ENCODE measurements around the gene KRTAP1-3.

Gene KRTAP1-3

GRCh38 chr17:40993084-40993483, 41.6 kb downstream of the KRTAP1-3 start:
- Histone ChIP-seq H3K27me3 (ENCODE audit: control insufficient read depth, insufficient read depth, low read length) (no peaks in the 10 kb centered on the region), H3K4me1 (ENCODE audit: control insufficient read depth, insufficient read depth, low read length) (no peaks in the 10 kb centered on the region; the same call in 1 of the 2 replicates), H3K27ac (ENCODE audit: low read length) (no peak overlapping the region), H3K9me3 (ENCODE audit: control insufficient read depth, insufficient read depth, low read length) (no peaks in the 10 kb centered on the region), H3K36me3 (ENCODE audit: control insufficient read depth, insufficient read depth, low read length) (no peaks in the 10 kb centered on the region), H3K4me3 (ENCODE audit: low read length) (no peak overlapping the region)
- no peak for DNase-seq (ENCODE audit: low read depth, low spot score)
- WGBS (ENCODE audit: insufficient coverage, insufficient read length): no CpG with 5 or more reads among the region's 2 CpGs

DNA sequence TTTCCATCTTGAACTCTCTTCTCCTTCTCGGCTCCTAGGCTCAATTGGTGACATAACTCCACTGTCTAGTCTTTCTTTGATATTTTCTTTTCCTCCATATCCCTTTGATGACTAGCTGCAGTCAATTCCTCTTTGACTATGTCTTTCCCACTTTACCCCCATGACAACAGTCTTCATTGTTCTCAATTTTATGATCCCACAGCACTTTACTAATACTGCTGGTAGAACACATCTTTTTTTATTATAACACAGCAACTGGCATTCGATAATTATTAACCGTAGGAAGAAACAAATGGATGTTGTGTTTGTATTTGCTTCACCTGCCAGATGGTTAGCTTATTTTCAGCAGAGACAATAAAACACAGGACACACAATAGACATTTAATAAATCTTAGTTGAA, 42.0 kb downstream of the KRTAP1-3 start:
- WGBS (ENCODE audit: insufficient coverage, insufficient read length): no CpG with 5 or more reads among the region's 3 CpGs
- Histone ChIP-seq H3K36me3 (ENCODE audit: control insufficient read depth, insufficient read depth, low read length) (no peaks in the 10 kb centered on the region), H3K27ac (ENCODE audit: low read length) (no peak overlapping the region), H3K27me3 (ENCODE audit: control insufficient read depth, insufficient read depth, low read length) (no peaks in the 10 kb centered on the region), H3K4me1 (ENCODE audit: control insufficient read depth, insufficient read depth, low read length) (no peaks in the 10 kb centered on the region; the same call in 1 of the 2 replicates), H3K4me3 (ENCODE audit: low read length) (no peak overlapping the region), H3K9me3 (ENCODE audit: control insufficient read depth, insufficient read depth, low read length) (no peaks in the 10 kb centered on the region)
- DNase-seq (ENCODE audit: low read depth, low spot score): no peak

- H3K4me1 ChIP-seq (ENCODE audit: control insufficient read depth, insufficient read depth, low read length): no peaks in the 10 kb centered on the region
- H3K27ac ChIP-seq (ENCODE audit: low read length): no peak overlapping the region
- no peaks in the 10 kb centered on the region for H3K36me3 ChIP-seq (ENCODE audit: control insufficient read depth, insufficient read depth, low read length)
- H3K27me3 ChIP-seq (ENCODE audit: control insufficient read depth, insufficient read depth, low read length): no peaks in the 10 kb centered on the region
- DNase-seq (ENCODE audit: low read depth, low spot score): no peak
- WGBS (ENCODE audit: insufficient coverage, insufficient read length): no CpG with 5 or more reads among the region's 8 CpGs
- no peaks in the 10 kb centered on the region for H3K9me3 ChIP-seq (ENCODE audit: control insufficient read depth, insufficient read depth, low read length)
- no peak overlapping the region for H3K4me3 ChIP-seq (ENCODE audit: low read length)
These were observed 47.8 kb downstream of the KRTAP1-3 start for GRCh38 chr17:40986920-40987319.

DNA sequence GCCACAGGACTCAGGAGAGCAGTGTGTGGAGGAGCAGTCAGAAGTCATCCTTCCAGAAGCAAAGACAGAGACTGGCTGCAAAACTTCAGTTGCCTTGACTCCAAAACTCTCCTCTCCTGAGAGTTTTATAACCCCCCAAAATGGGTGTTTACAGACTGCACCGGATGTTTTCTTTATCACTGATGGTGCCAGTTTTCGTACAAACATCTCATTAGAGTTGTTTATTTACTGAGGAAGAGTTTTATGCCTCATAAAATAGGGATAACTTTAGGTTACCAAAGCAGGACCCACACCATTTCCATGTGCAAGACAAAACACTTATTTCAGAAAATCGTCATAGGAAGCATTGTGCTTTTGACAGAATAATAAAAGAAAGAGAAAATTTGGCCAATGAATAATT, 50.4 kb downstream of the KRTAP1-3 start, which contains the start of gene KRT40:
Gene KRT40, minus strand, starts transcription at position 101 of the 400 bp plus-strand sequence. Its CDS starts 53 bp downstream, at position 48.
- Histone ChIP-seq H3K9me3 (ENCODE audit: control insufficient read depth, insufficient read depth, low read length) (no peaks in the 10 kb centered on the region), H3K27me3 (ENCODE audit: control insufficient read depth, insufficient read depth, low read length) (no peaks in the 10 kb centered on the region), H3K4me1 (ENCODE audit: control insufficient read depth, insufficient read depth, low read length) (no peaks in the 10 kb centered on the region), H3K27ac (ENCODE audit: low read length) (no peak within 1 kb of the TSS), H3K36me3 (ENCODE audit: control insufficient read depth, insufficient read depth, low read length) (no peaks in the 10 kb centered on the region), H3K4me3 (ENCODE audit: low read length) (no peak within 1 kb of the TSS)
- WGBS (ENCODE audit: insufficient coverage, insufficient read length): no CpG with 5 or more reads among the region's 3 CpGs
- no peak for DNase-seq (ENCODE audit: low read depth, low spot score)
